Hepatocyte (in vitro differentiated cells): Measurements from ENCODE around the gene LIPE.

ENCODE experiments used
- EZH2 ChIP-seq: fragments of 200-600 bp; sonication (generic); IDR thresholded peaks from 2 replicates; pipeline ENCODE4 v1.6.1; 2016; ENCODE audit warnings: antibody characterized with exemption, mild to moderate bottlenecking, borderline replicate concordance
- TF ChIP-seq, protein P1 (sequence below): fragments of 200-600 bp; sonication (generic); IDR thresholded peaks from 2 replicates; pipeline ENCODE4 v1.5.1; 2016; ENCODE audit warnings: antibody characterized with exemption, mild to moderate bottlenecking; ENCODE audit not compliant: poor library complexity

DNA sequence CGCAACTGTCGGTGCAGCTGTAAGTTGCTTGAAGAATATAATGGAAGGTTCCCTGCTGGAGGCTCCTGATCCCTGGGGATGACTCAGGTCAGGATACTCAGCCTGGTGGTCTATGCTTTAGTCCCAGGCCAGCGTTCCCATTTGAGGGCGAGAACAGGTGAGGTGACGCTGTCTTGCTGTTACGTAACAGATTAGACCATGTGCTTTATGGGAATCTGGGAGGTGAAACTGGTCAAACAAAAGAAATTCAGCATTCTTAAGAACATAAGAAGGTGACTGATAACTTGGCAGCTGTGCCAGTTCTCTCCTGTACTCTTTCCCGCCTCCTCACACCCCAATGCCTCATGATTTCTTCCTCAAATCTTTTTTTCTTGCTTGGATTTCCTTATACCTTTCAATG lies 15.6 kb upstream of the LIPE start, which contains the start of gene CXCL17:
- TF ChIP-seq EZH2 = no peak
- TF ChIP-seq, protein P1, sequence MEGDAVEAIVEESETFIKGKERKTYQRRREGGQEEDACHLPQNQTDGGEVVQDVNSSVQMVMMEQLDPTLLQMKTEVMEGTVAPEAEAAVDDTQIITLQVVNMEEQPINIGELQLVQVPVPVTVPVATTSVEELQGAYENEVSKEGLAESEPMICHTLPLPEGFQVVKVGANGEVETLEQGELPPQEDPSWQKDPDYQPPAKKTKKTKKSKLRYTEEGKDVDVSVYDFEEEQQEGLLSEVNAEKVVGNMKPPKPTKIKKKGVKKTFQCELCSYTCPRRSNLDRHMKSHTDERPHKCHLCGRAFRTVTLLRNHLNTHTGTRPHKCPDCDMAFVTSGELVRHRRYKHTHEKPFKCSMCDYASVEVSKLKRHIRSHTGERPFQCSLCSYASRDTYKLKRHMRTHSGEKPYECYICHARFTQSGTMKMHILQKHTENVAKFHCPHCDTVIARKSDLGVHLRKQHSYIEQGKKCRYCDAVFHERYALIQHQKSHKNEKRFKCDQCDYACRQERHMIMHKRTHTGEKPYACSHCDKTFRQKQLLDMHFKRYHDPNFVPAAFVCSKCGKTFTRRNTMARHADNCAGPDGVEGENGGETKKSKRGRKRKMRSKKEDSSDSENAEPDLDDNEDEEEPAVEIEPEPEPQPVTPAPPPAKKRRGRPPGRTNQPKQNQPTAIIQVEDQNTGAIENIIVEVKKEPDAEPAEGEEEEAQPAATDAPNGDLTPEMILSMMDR = no peak
